ELR (cell line): ENCODE results near the gene ADGRV1.

Source experiments
- DNase-seq: peaks from one replicate; pipeline ENCODE4 v3.0.0-alpha.2; 2015; ENCODE audit warnings: low read depth

The ADGRV1 gene

DNA sequence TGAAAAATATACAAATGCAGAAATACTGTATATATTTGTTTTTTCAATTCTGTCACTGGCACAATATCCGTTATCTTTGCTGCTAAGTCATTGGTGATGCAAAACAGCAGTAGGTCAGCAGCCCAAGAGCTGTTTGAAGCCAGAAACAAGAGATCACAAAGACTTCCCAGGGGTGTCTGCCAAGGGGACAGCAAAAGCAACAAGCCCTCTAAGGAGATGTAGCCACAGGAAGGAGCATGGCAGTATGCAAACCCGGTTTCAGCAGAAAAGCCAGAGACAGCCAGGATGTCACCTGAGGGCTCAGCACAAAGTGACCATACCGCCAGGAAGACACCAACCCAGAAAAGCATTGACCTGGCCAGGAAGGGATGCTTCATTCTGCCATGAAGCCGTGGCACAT lies 583.0 kb downstream of the ADGRV1 start:
- DNase-seq = no peak

GRCh38 chr5:91142386-91142785 lies 583.8 kb downstream of the ADGRV1 start:
- DNase-seq = no peak

GRCh38 chr5:91142819-91143218 lies 584.2 kb downstream of the ADGRV1 start:
- DNase-seq = no peak

- no peak for DNase-seq
Measured at GRCh38 chr5:91143840-91144239, 585.2 kb downstream of the ADGRV1 start.

- no peak for DNase-seq
Measured at GRCh38 chr5:91144491-91145332, 586.1 kb downstream of the ADGRV1 start.

GRCh38 chr5:91145333-91145620 lies 586.7 kb downstream of the ADGRV1 start:
- no peak for DNase-seq

DNA sequence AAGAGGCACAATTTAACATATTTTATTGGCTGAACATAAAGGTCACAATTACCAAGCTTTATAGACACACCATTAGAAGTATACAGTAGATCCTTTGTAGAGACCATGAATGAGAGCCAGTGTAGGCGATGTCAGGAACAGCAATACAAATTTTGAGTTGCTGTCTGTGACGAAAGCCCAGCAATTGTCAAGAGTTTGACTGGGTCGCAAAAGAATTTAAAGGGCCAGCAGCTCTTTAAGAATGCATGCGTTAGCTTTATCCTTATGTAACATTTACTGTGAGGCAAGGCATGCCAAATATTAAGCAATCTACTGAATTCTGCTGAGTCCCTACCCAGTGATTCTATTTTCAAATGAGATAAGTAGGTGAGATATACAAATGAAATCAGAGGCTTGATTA lies 587.6 kb downstream of the ADGRV1 start:
- no peak for DNase-seq

DNA sequence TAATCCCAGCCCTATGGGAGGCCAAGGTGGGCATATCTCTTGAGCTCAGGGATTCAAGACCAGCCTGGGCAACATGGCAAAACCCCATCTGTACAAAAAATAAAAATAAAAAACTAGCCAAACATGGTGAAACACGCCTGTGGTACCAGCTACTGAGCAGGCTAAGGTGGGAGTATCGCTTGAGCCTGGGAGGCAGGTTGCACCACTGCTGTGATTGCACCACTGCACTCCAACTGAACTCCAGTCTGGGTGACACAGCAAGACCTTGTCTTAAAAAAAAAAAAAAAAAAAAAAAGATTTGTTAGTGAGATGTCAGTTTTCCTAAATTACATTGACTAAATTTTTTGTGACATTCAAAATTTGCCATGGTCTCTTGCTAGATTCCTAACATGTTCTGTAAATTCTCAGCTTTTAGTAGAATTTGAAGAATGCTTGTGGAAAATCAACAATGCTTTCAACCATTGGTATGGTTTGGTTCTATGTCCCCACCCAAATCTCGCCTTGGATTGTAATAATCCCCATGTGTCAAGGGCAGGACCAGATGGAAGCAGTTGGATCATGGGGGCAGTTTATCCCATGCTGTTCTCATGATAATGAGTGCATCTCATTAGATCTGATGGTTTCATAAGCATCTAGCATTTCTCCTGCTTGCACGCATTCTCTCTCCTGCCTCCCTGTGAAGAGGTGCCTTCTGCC lies 588.5 kb downstream of the ADGRV1 start:
- DNase-seq = no peak

- DNase-seq = no peak
Measured at GRCh38 chr5:91150234-91150633, 591.6 kb downstream of the ADGRV1 start.

DNA sequence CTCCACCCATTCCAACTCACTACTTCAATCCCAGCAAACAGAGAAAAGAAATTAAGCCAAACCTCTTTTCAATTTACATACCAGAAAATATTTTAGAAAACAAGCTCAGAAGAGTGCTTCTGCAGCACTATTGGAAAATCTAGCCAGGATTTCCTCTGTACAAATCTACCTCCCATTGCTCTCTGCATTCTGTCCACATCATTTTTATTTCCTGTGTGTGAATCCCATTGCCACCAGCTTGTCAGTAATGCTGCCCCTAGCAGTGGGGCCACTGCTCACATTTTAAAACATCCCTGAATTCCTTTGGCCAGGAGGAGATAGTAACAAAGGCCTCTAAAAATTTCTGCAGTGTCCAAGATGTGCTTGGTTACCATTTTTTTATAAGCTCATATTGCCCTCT lies 592.0 kb downstream of the ADGRV1 start:
- DNase-seq = no peak

DNA sequence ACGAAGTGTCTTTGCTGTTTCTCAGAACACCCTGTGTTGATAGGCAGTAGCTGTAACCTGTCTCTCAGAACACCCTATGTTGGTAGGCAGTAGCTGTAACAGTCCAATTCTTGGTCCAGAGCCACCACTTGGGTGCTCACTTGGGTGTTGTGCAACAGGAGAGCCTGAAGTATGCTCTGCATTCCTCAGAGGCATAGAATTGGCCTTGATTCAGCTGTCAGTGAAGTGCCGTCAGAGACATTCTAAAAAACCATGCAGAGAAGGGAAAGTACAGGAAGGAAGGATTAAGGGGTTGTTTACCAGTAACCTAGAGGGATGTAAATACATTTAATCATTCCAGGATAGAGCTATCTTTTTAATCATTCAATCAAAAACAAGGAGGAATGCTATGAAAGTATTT lies 593.4 kb downstream of the ADGRV1 start:
- DNase-seq = peak; percentile 68

- no peak for DNase-seq
Measured at GRCh38 chr5:91154338-91154737, 595.7 kb downstream of the ADGRV1 start.

DNA sequence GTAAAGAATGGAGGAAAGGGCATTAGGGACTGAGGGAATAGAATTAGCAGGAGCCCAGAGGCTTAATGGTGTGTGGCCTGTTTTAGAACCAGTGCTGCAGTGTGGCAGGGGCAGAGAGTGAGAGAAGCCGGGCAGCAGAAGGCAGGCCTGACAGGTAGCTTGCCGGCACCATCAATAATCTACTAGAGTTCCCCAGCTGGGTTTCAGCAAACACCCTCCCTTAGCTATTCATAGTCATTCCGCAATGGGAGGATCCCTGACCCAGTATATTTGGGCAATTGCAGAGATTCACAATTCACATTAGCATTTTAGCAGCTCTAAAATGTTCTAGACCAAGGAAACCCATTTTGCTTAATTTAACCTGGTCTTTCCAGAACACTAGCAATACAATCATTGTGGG lies 596.7 kb downstream of the ADGRV1 start:
- no peak for DNase-seq

GRCh38 chr5:91156242-91156641 lies 597.6 kb downstream of the ADGRV1 start:
- no peak for DNase-seq

DNA sequence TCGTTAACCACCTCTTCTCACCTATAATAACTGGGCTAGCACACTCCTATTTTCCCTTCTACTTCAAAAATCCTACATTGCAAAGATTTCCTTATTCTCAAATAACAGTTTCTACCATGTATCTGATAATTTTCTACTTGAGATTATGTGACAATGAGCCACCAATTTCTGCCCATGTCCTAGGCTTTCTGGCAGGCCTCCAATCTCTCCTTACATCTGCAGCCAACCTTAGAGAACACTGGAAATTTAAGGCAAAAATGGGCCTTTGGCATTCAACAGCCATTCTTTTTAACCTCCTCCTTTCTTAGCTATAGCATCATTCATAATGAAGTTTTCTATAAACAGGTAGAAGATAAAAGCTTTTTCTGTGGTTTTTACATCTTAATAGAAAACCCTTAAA lies 599.4 kb downstream of the ADGRV1 start:
- DNase-seq = no peak

- DNase-seq = no peak
Measured at GRCh38 chr5:91159647-91160046, 601.0 kb downstream of the ADGRV1 start.

DNA sequence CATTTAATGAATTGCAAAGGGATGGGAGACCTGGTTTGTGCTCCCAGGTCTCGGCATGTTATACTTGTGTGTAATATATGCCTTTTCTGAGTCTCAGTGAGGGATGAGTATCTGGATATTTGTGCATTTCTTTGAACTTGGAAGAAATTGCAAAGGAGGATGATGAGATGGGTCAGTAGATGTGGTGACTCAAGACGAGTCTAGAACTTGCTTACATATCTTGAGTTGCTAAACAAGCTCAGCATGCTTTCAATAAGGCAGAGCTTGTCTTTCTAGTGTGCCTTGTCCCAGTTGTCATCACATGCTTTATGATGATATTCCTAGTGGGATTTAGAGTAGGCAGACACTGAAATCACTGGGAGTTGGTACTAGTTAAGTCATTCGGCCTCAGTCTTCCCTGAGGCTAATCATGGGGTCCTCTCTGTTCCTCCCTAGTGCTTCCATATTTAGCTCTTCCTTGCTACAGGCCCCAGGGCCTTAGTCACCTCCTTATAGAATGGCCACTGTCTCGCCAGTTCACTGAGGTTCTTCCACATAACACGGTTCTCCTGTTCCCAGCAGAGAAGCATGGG lies 602.2 kb downstream of the ADGRV1 start:
- DNase-seq = peak; percentile 46

- peak; percentile 94 for DNase-seq
Measured at GRCh38 chr5:91162534-91163381, 604.2 kb downstream of the ADGRV1 start.

GRCh38 chr5:91164424-91164823 lies 605.8 kb downstream of the ADGRV1 start:
- no peak for DNase-seq

GRCh38 chr5:91166059-91166807 lies 607.6 kb downstream of the ADGRV1 start:
- DNase-seq = peak; percentile 66

DNA sequence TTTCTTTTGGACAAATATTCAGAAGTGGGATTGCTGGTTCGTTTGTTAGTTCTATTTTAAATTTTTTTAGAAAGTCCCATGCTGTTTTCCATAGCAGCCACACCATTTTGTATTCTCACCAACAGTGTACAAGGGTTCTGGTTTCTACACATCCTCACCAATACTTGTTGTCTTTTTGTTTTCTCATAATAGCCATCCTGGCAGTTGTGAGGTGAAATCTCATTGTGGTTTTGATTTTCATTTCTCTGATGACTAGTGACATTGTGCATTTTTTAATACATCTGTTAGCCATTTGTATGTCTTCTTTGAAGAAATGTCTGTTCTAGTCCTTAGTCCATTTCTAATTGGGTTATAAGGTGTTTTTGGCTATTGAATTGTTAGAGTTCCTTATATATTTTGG lies 610.3 kb downstream of the ADGRV1 start:
- DNase-seq = no peak

DNA sequence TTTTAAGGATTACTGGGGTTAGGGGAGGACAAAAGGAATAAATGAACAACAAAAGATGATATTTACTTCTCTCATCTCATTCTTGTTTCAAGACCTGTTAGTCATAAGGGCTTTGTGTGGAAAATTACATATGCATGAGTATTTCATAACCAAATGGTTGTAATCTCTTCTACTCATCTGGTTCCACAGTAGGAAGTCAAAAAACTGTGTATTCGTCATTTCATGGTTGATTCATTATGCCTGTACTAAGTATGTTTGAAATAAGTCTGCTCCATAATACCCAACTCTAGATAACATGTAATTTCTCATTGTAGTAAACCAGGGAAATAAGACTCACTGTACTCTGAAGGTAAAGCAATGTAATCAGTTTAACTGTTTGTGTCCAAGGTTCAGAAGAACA lies 611.7 kb downstream of the ADGRV1 start:
- DNase-seq = peak; percentile 80
